ENCODE data around the gene PSD. TPM values are rescaled to one million over a fixed set of nuclear protein-coding genes. Genes with fewer than 3 reads are reported as not detected.

The PSD gene
- total and polyA plus RNA-seq, 2 donors (not counting 1 experiment from before 2014, with no cell fraction given) = 0.07 to 5.3 TPM

DNA sequence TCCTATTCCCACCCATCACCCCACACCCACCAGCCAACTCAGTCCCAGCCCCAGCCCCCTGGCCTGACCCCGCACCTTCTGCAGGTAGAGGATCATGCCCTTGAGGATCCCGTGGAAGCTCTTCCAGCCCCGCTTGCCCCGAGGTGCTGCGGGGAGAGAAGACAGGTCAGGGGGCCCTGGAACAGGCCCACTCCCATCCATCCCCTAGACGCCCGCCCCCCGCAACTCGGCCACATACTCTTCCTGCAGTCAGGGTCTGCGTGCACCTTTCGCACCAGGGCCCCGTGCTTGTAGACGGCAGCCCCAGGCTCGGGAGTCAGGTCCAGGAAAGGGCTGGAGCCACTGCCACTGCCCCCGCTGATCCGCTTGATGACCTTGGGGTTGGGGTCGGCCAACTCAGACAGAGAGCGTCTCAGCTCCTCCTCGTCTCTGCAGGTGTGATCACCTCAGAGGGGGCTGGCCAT lies 13.4 kb downstream of the PSD start:
- Histone ChIP-seq H3K9me3 (ENCODE audit: control insufficient read depth, insufficient read depth, low read depth, low read length) (no peaks in the 10 kb centered on the region), H3K9ac (ENCODE audit: insufficient read depth, low read length) (no peak overlapping the region), H3K27me3 (ENCODE audit: control insufficient read depth, insufficient read depth, low read length) (peaks cover 26% of the 10 kb centered on the region), H3K36me3 (ENCODE audit: control insufficient read depth, insufficient read depth, low read length) (peaks cover 3% of the 10 kb centered on the region), H2AFZ (ENCODE audit: low read length) (no peak overlapping the region), H3K4me3 (replicated peaks in 1 of 4; ENCODE audit: control extremely low read depth in 1 of 4, insufficient read depth in 1 of 4, low read depth in 3 of 4, low read length in 4 of 4) (no peak overlapping the region), H3K4me2 (ENCODE audit: extremely low read depth, insufficient read depth, low read length) (no peak overlapping the region), H3K79me2 (ENCODE audit: control insufficient read depth, insufficient read depth, low read length) (no peaks in the 10 kb centered on the region), H4K20me1 (ENCODE audit: control insufficient read depth, extremely low read depth, insufficient read depth, low read length) (no peaks in the 10 kb centered on the region), H3K4me1 (ENCODE audit: control insufficient read depth, extremely low read depth, insufficient read depth, low read length) (no peaks in the 10 kb centered on the region), H3K27ac (ENCODE audit: insufficient read depth, low read length) (no peak overlapping the region)
- TF ChIP-seq EZH2 (IDR thresholded peaks at IDR 0.05; ENCODE audit: low read length, missing control alignments) = no peak
- TF ChIP-seq, protein P1, sequence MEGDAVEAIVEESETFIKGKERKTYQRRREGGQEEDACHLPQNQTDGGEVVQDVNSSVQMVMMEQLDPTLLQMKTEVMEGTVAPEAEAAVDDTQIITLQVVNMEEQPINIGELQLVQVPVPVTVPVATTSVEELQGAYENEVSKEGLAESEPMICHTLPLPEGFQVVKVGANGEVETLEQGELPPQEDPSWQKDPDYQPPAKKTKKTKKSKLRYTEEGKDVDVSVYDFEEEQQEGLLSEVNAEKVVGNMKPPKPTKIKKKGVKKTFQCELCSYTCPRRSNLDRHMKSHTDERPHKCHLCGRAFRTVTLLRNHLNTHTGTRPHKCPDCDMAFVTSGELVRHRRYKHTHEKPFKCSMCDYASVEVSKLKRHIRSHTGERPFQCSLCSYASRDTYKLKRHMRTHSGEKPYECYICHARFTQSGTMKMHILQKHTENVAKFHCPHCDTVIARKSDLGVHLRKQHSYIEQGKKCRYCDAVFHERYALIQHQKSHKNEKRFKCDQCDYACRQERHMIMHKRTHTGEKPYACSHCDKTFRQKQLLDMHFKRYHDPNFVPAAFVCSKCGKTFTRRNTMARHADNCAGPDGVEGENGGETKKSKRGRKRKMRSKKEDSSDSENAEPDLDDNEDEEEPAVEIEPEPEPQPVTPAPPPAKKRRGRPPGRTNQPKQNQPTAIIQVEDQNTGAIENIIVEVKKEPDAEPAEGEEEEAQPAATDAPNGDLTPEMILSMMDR (conservative IDR thresholded peaks at IDR 0.05 in 1 of 2, IDR thresholded peaks at IDR 0.05 in 1 of 2; ENCODE audit: low read depth in 1 of 2, low read length in 2 of 2) = no peak
- DNase-seq (ENCODE audit: low read depth in 2 of 2) = no peak

GRCh38 chr10:102404361-102405107 lies 14.1 kb downstream of the PSD start:
- TF ChIP-seq, protein P1 (conservative IDR thresholded peaks at IDR 0.05 in 1 of 2, IDR thresholded peaks at IDR 0.05 in 1 of 2; ENCODE audit: low read depth in 1 of 2, low read length in 2 of 2) = no peak
- TF ChIP-seq EZH2 (IDR thresholded peaks at IDR 0.05; ENCODE audit: low read length, missing control alignments) = no peak

GRCh38 chr10:102403115-102403514 lies 15.5 kb downstream of the PSD start:
- peaks cover 5% of the 10 kb centered on the region for H3K36me3 ChIP-seq (ENCODE audit: control insufficient read depth, insufficient read depth, low read length)
- H3K27me3 ChIP-seq (ENCODE audit: control insufficient read depth, insufficient read depth, low read length) = peaks cover 8% of the 10 kb centered on the region
- no peaks in the 10 kb centered on the region for H3K79me2 ChIP-seq (ENCODE audit: control insufficient read depth, insufficient read depth, low read length)
- DNase-seq (ENCODE audit: low read depth in 2 of 2) = no peak
- TF ChIP-seq, protein P1 (conservative IDR thresholded peaks at IDR 0.05 in 1 of 2, IDR thresholded peaks at IDR 0.05 in 1 of 2; ENCODE audit: low read depth in 1 of 2, low read length in 2 of 2) = no peak
- H3K9ac ChIP-seq (ENCODE audit: insufficient read depth, low read length) = no peak overlapping the region
- no peaks in the 10 kb centered on the region for H3K9me3 ChIP-seq (ENCODE audit: control insufficient read depth, insufficient read depth, low read depth, low read length)
- no peak overlapping the region for H2AFZ ChIP-seq (ENCODE audit: low read length)
- no peak overlapping the region for H3K4me2 ChIP-seq (ENCODE audit: extremely low read depth, insufficient read depth, low read length)
- H3K27ac ChIP-seq (ENCODE audit: insufficient read depth, low read length) = no peak overlapping the region
- no peaks in the 10 kb centered on the region for H4K20me1 ChIP-seq (ENCODE audit: control insufficient read depth, extremely low read depth, insufficient read depth, low read length)
- no peak overlapping the region for H3K4me3 ChIP-seq (replicated peaks in 1 of 4; ENCODE audit: control extremely low read depth in 1 of 4, insufficient read depth in 1 of 4, low read depth in 3 of 4, low read length in 4 of 4)
- peaks cover 4% of the 10 kb centered on the region for H3K4me1 ChIP-seq (ENCODE audit: control insufficient read depth, extremely low read depth, insufficient read depth, low read length)

More at GRCh38 chr10:102404361-102405107, 14.1 kb downstream of the PSD start:
- Histone ChIP-seq H3K9me3 (ENCODE audit: control insufficient read depth, insufficient read depth, low read depth, low read length) (no peaks in the 10 kb centered on the region), H4K20me1 (ENCODE audit: control insufficient read depth, extremely low read depth, insufficient read depth, low read length) (no peaks in the 10 kb centered on the region), H3K27ac (ENCODE audit: insufficient read depth, low read length) (no peak overlapping the region), H3K4me3 (replicated peaks in 1 of 4; ENCODE audit: control extremely low read depth in 1 of 4, insufficient read depth in 1 of 4, low read depth in 3 of 4, low read length in 4 of 4) (no peak overlapping the region), H3K4me2 (ENCODE audit: extremely low read depth, insufficient read depth, low read length) (no peak overlapping the region), H3K36me3 (ENCODE audit: control insufficient read depth, insufficient read depth, low read length) (peaks cover 5% of the 10 kb centered on the region), H2AFZ (ENCODE audit: low read length) (no peak overlapping the region), H3K27me3 (ENCODE audit: control insufficient read depth, insufficient read depth, low read length) (peaks cover 20% of the 10 kb centered on the region), H3K79me2 (ENCODE audit: control insufficient read depth, insufficient read depth, low read length) (no peaks in the 10 kb centered on the region), H3K4me1 (ENCODE audit: control insufficient read depth, extremely low read depth, insufficient read depth, low read length) (peaks cover 3% of the 10 kb centered on the region), H3K9ac (ENCODE audit: insufficient read depth, low read length) (no peak overlapping the region)
- no peak for DNase-seq (ENCODE audit: low read depth in 2 of 2)
